22Rv1 (cell line): Measurements from ENCODE around the gene SLC66A2.
"Not testable (repeated sequence)": the region's sequence is repeated elsewhere in the genome, so short reads cannot be mapped to it uniquely, and the experiment has no call there.

ENCODE experiments used
- CTCF ChIP-seq: fragments of 450-650 bp; IDR thresholded peaks from 2 replicates; pipeline ENCODE4 v1.5.1; 2017; ENCODE audit warnings: mild to moderate bottlenecking
- ZFX ChIP-seq: fragments of 450-650 bp; IDR thresholded peaks from 2 replicates; pipeline ENCODE4 v1.6.1; 2017; ENCODE audit warnings: antibody characterized with exemption, borderline replicate concordance

- TF ChIP-seq ZFX, CTCF: not testable (repeated sequence)
Measured at GRCh38 chr18:79865951-79866350, 85.5 kb downstream of the SLC66A2 start.
